ENCODE results near the gene POU5F2.

DNA sequence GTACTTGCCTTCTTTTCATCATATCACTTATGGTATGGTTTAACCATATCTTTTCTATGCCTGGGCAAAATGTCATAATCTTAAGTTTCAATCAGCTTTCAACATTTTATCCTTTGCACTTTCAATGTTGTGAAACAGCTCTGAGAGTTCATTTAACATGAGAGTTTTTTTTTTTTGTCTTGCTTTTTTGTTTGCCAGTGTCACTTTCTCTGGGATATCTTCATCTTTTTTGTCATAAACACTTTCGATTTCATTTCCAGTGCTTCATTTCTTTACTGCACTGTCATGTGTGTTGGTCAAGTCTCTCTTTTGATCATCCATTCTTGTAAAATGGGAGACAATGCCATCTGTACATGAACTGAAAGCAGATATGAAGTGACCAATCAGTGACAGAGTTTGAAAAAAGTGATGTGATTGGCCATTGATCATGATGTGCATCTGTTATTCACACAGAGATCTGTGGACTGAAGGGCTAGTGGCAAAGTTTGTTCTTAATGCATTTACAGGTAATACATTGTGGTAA, 7.5 kb upstream of the POU5F2 start:
- TF ChIP-seq CTCF (IDR thresholded peaks at IDR 0.05) = no peak
- no peak for TF ChIP-seq POLR2A (IDR thresholded peaks at IDR 0.05)
